ENCODE results near the gene PURA. TPM values are rescaled to one million over a fixed set of nuclear protein-coding genes. Genes with fewer than 3 reads are reported as not detected.

Gene PURA
- total and polyA plus RNA-seq, 2 donors (not counting 1 experiment from before 2014, with no cell fraction given): 2.2 to 23.5 TPM

GRCh38 chr5:140159014-140159927 lies 45.4 kb downstream of the PURA start:
- Histone ChIP-seq H4K20me1 (ENCODE audit: control insufficient read depth, insufficient read depth, low read length, poor library complexity, severe bottlenecking) (no peaks in the 10 kb centered on the region), H3K27ac (ENCODE audit: low read length in 2 of 2) (no peak overlapping the region), H2AFZ (ENCODE audit: insufficient read depth, low read depth, low read length, poor library complexity, severe bottlenecking) (no peak overlapping the region), H3K27me3 (replicated peaks in 1 of 4; ENCODE audit: control extremely low read depth in 1 of 4, control insufficient read depth in 3 of 4, insufficient read depth in 4 of 4, low read length in 3 of 4) (no peaks in the 10 kb centered on the region), H3K4me3 (ENCODE audit: control extremely low read depth in 1 of 5, extremely low read depth in 1 of 5, insufficient read depth in 1 of 5, low read depth in 2 of 5, low read length in 4 of 5) (no peak overlapping the region), H3K4me1 (ENCODE audit: control insufficient read depth in 2 of 2, insufficient read depth in 2 of 2, low read length in 2 of 2) (peaks cover 7 to 10% of the 10 kb centered on the region in 2 donors), H3K79me2 (ENCODE audit: control insufficient read depth, insufficient read depth, low read length) (no peaks in the 10 kb centered on the region), H3K9ac (ENCODE audit: low read length) (no peak overlapping the region), H3K4me2 (replicated peaks; ENCODE audit: low read depth, low read length, poor library complexity, severe bottlenecking) (no peak overlapping the region), H3K36me3 (replicated peaks in 1 of 2; ENCODE audit: control extremely low read depth in 1 of 2, control insufficient read depth in 1 of 2, extremely low read depth in 1 of 2, insufficient read depth in 2 of 2, low read length in 1 of 2) (no peaks in the 10 kb centered on the region), H3K9me3 (ENCODE audit: control extremely low read depth in 1 of 3, control insufficient read depth in 2 of 3, insufficient read depth in 1 of 3, low read length in 2 of 3) (no peaks in the 10 kb centered on the region)
- DNase-seq (no peak), ATAC-seq (ENCODE audit: low read depth) (no peak)
- peaks cover 9% of the 10 kb centered on the region for H3K4me1 Mint-ChIP-seq
- peak overlapping the region; percentile 5 for H3K27ac Mint-ChIP-seq
- no peak for TF ChIP-seq EZH2 (IDR thresholded peaks at IDR 0.05; ENCODE audit: borderline replicate concordance, insufficient read depth, low read depth, low read length, poor library complexity, severe bottlenecking)
- no peak for TF ChIP-seq CTCF (IDR thresholded peaks at IDR 0.05)
- ChIA-PET POLR2A (interaction anchor here (0.6 kb wide), 1 partner anchor 51 kb away, joined by 3 read pairs; no protein-coding TSS in a partner anchor), CTCF (interaction anchor here (1.0 to 23.0 kb wide), 7 partner anchors 10 to 372 kb away, joined by 3 to 513 read pairs (median 5); no protein-coding TSS in a partner anchor)
- no peaks in the 10 kb centered on the region for H3K9me3 Mint-ChIP-seq (ENCODE audit: insufficient read depth)
- intact Hi-C loops (cut with micrococcal nuclease): no loop called here
- H3K27me3 Mint-ChIP-seq: peaks cover 3% of the 10 kb centered on the region
- H3K4me3 Mint-ChIP-seq: no peak overlapping the region
- WGBS (ENCODE audit: insufficient coverage): 100% methylated on average over 5 of the region's 7 CpGs

GRCh38 chr5:140162275-140162674 lies 48.4 kb downstream of the PURA start:
- ChIA-PET CTCF (interaction anchor here (0.5 to 23.0 kb wide), 3 partner anchors 16 to 92 kb away, joined by 3 to 513 read pairs (median 8); no protein-coding TSS in a partner anchor), POLR2A (no interaction called here)
- H3K27me3 Mint-ChIP-seq: peaks cover 3% of the 10 kb centered on the region
- no peak for ATAC-seq (ENCODE audit: low read depth)
- peaks cover 3 to 4% of the 10 kb centered on the region in 2 donors for H3K4me1 ChIP-seq (ENCODE audit: control insufficient read depth in 2 of 2, insufficient read depth in 2 of 2, low read length in 2 of 2)
- TF ChIP-seq CTCF (IDR thresholded peaks at IDR 0.05): no peak
- no peak for TF ChIP-seq EZH2 (IDR thresholded peaks at IDR 0.05; ENCODE audit: borderline replicate concordance, insufficient read depth, low read depth, low read length, poor library complexity, severe bottlenecking)
- H3K4me3 Mint-ChIP-seq: no peak overlapping the region
- no peak overlapping the region for H3K4me3 ChIP-seq (ENCODE audit: control extremely low read depth in 1 of 5, extremely low read depth in 1 of 5, insufficient read depth in 1 of 5, low read depth in 2 of 5, low read length in 4 of 5)
- H2AFZ ChIP-seq (ENCODE audit: insufficient read depth, low read depth, low read length, poor library complexity, severe bottlenecking): no peak overlapping the region
- no peak for DNase-seq
- intact Hi-C loops (cut with micrococcal nuclease): no loop called here
- H3K4me1 Mint-ChIP-seq: peaks cover 2% of the 10 kb centered on the region
- H3K27ac ChIP-seq (ENCODE audit: low read length in 2 of 2): no peak overlapping the region
- WGBS (ENCODE audit: insufficient coverage): 90% methylated on average over 3 of the region's 5 CpGs
- no peaks in the 10 kb centered on the region for H3K27me3 ChIP-seq (replicated peaks in 1 of 4; ENCODE audit: control extremely low read depth in 1 of 4, control insufficient read depth in 3 of 4, insufficient read depth in 4 of 4, low read length in 3 of 4)
- no peak overlapping the region for H3K27ac Mint-ChIP-seq
- no peaks in the 10 kb centered on the region for H4K20me1 ChIP-seq (ENCODE audit: control insufficient read depth, insufficient read depth, low read length, poor library complexity, severe bottlenecking)
- no peak overlapping the region for H3K9ac ChIP-seq (ENCODE audit: low read length)
- H3K9me3 Mint-ChIP-seq (ENCODE audit: insufficient read depth): no peaks in the 10 kb centered on the region
- H3K79me2 ChIP-seq (ENCODE audit: control insufficient read depth, insufficient read depth, low read length): no peaks in the 10 kb centered on the region
- no peaks in the 10 kb centered on the region for H3K9me3 ChIP-seq (ENCODE audit: control extremely low read depth in 1 of 3, control insufficient read depth in 2 of 3, insufficient read depth in 1 of 3, low read length in 2 of 3)
- H3K36me3 ChIP-seq (replicated peaks in 1 of 2; ENCODE audit: control extremely low read depth in 1 of 2, control insufficient read depth in 1 of 2, extremely low read depth in 1 of 2, insufficient read depth in 2 of 2, low read length in 1 of 2): no peaks in the 10 kb centered on the region
- no peak overlapping the region for H3K4me2 ChIP-seq (replicated peaks; ENCODE audit: low read depth, low read length, poor library complexity, severe bottlenecking)

All from B cell (primary cell).